HepG2 (cell line): ENCODE measurements around the gene LRRC73. TPM values are rescaled to one million over a fixed set of nuclear protein-coding genes. Genes with fewer than 3 reads are reported as not detected.
A peak's percentile ranks its signal among the peaks of the same experiment; 100 is the strongest.

Experiments used
- ARNTL ChIP-seq: sonication (generic); formaldehyde crosslinking; IDR thresholded peaks from 2 replicates; pipeline ENCODE4 v1.4.0; 2020; ENCODE audit warnings: mild to moderate bottlenecking, missing genetic modification reagents
- CEBPB ChIP-seq: IDR thresholded peaks from 2 replicates; pipeline ENCODE4 v1.6.1; 2011; ENCODE audit warnings: low read depth, low read length, improper control_type of control experiment, borderline replicate concordance
- KIAA2018 ChIP-seq: sonication (generic); formaldehyde crosslinking; IDR thresholded peaks from 2 replicates; pipeline ENCODE4 v1.5.0; 2020; ENCODE audit warnings: mild to moderate bottlenecking, missing genetic modification reagents, borderline replicate concordance
- NKX3-1 ChIP-seq: sonication (generic); formaldehyde crosslinking; IDR thresholded peaks from 2 replicates; pipeline ENCODE4 v1.5.0; 2020; ENCODE audit warnings: missing genetic modification reagents
- ZBED4 ChIP-seq: sonication (generic); formaldehyde crosslinking; IDR thresholded peaks from 2 replicates; pipeline ENCODE4 v1.4.0; 2020; ENCODE audit warnings: missing genetic modification reagents, borderline replicate concordance
- ZC3H4 ChIP-seq: sonication (generic); formaldehyde crosslinking; IDR thresholded peaks from 2 replicates; pipeline ENCODE4 v1.4.0; 2020; ENCODE audit warnings: missing genetic modification reagents, borderline replicate concordance
- ZNF136 ChIP-seq: sonication (generic); formaldehyde crosslinking; IDR thresholded peaks from 2 replicates; pipeline ENCODE4 v1.8.1; 2022; ENCODE audit warnings: low read depth, mild to moderate bottlenecking, moderate library complexity, missing genetic modification reagents
- ZNF205 ChIP-seq: IDR thresholded peaks from 2 replicates; pipeline ENCODE4 v1.6.1; 2018; ENCODE audit warnings: missing biosample characterization, missing genetic modification reagents
- ZNF574 ChIP-seq: sonication (generic); formaldehyde crosslinking; IDR thresholded peaks from 2 replicates; pipeline ENCODE4 v1.4.0; 2020; ENCODE audit warnings: missing genetic modification reagents
- ZNF577 ChIP-seq: sonication (generic); formaldehyde crosslinking; IDR thresholded peaks from 2 replicates; pipeline ENCODE4 v1.4.0; 2020; ENCODE audit warnings: mild to moderate bottlenecking, low read depth, missing genetic modification reagents, borderline replicate concordance
- polyA plus RNA-seq, 8 experiments: library from polyadenylated mRNA; depleted of rRNA in 3 of 8; stranded (reverse) in 7 of 8; unstranded in 1 of 8; fragments of >200 nt; fragmentation: Illumina TruSeq in 4 of 8; extraction: Trizol in 4 of 8; gene quantifications; 2 replicates each; pipeline versions ENCODE4 v1.2.1 to v1.2.3, GENCODE V29; 2011 to 2016; ENCODE audit warnings: low read depth in 4 of 8, missing spikeins in 1 of 8, mixed read lengths in 1 of 8; ENCODE audit not compliant: insufficient read depth in 1 of 8
- total RNA-seq, 5 experiments: library from RNA; depleted of rRNA; stranded (reverse); fragments of >200 nt; fragmentation: Illumina TruSeq; extraction: Trizol; gene quantifications; 2 replicates each; pipeline ENCODE4 v1.2.3, GENCODE V29; 2016; ENCODE audit warnings: low read depth in 1 of 5

LRRC73 gene
- total and polyA plus RNA-seq, 2 of the 13 experiments (the other 11 are each of a cell fraction or from before 2014, with no cell fraction given) = 0.11 to 0.12 TPM

- TF ChIP-seq KIAA2018 (CRISPR knock-in tag) (no peak; the same call in 1 of the 2 replicates), ZBED4 (peak; percentile 45; the same call in 1 of the 2 replicates), ZNF136 (CRISPR knock-in tag) (0 out of 2 replicates have a peak, but pooled peaks have one; percentile 71), ZNF574 (CRISPR knock-in tag) (peak; percentile 92), ARNTL (peak; percentile 70; the same call in 1 of the 2 replicates), NKX3-1 (CRISPR knock-in tag) (peak; percentile 57; the same call in 1 of the 2 replicates), ZNF205 (CRISPR knock-in tag) (peak; percentile 89; the same call in 1 of the 2 replicates), ZNF577 (CRISPR knock-in tag) (0 out of 2 replicates have a peak, but pooled peaks have one; percentile 23), ZC3H4 (CRISPR knock-in tag) (no peak), CEBPB (no peak)
These were observed 6.8 kb upstream of the LRRC73 start, which contains the start of the genes POLR1C and YIPF3 (continued) for GRCh38 chr6:43516697-43517504.
